Ammon's horn (tissue), 1 donor: Measurements from ENCODE around the gene TMPRSS2.

ENCODE experiments used
- DNase-seq: peaks from one replicate; pipeline ENCODE4 v3.0.0-alpha.2; 2016; ENCODE audit warnings: low spot score

Gene TMPRSS2

GRCh38 chr21:41507521-41508414 is at the start of gene TMPRSS2:
TSS of gene TMPRSS2 (minus strand) at chr21:41508158. CDS start at chr21:41498133, 10,025 bp downstream.
- no peak for DNase-seq

- DNase-seq = no peak
These were observed 47.1 kb upstream of the TMPRSS2 start for GRCh38 chr21:41555057-41555456.

GRCh38 chr21:41552254-41552653 is 44.3 kb upstream of the TMPRSS2 start:
- DNase-seq = no peak

- no peak for DNase-seq
These were observed 40.8 kb upstream of the TMPRSS2 start for GRCh38 chr21:41548781-41549180.

- DNase-seq = no peak
These were observed 39.2 kb upstream of the TMPRSS2 start for GRCh38 chr21:41547111-41547510.

GRCh38 chr21:41545500-41546359 is 37.8 kb upstream of the TMPRSS2 start:
- DNase-seq = no peak

- DNase-seq = no peak
These were observed 34.8 kb upstream of the TMPRSS2 start for GRCh38 chr21:41542727-41543126.

- DNase-seq = no peak
These were observed 29.4 kb upstream of the TMPRSS2 start for GRCh38 chr21:41537356-41537755.

- DNase-seq = no peak
These were observed 28.8 kb upstream of the TMPRSS2 start for GRCh38 chr21:41536827-41537103.

GRCh38 chr21:41536076-41536826 is 28.3 kb upstream of the TMPRSS2 start:
- no peak for DNase-seq

GRCh38 chr21:41530366-41530765 is 22.4 kb upstream of the TMPRSS2 start:
- DNase-seq = no peak

GRCh38 chr21:41529769-41530168 is 21.8 kb upstream of the TMPRSS2 start:
- no peak for DNase-seq

- DNase-seq = no peak
These were observed 18.6 kb upstream of the TMPRSS2 start for GRCh38 chr21:41526478-41527087.

GRCh38 chr21:41523175-41523574 is 15.2 kb upstream of the TMPRSS2 start:
- DNase-seq = no peak

- DNase-seq = no peak
These were observed 13.6 kb upstream of the TMPRSS2 start for GRCh38 chr21:41521489-41522027.

GRCh38 chr21:41520560-41521442 is 12.8 kb upstream of the TMPRSS2 start:
- DNase-seq = no peak

GRCh38 chr21:41519806-41520559 is 12.0 kb upstream of the TMPRSS2 start:
- DNase-seq = no peak

GRCh38 chr21:41518757-41519156 is 10.8 kb upstream of the TMPRSS2 start:
- no peak for DNase-seq

GRCh38 chr21:41511858-41512257 is 3.9 kb upstream of the TMPRSS2 start:
- DNase-seq = no peak

- no peak for DNase-seq
These were observed 2.5 kb upstream of the TMPRSS2 start for GRCh38 chr21:41510500-41510899.
